ENCODE results near the gene ZSCAN18.

ZSCAN18 gene

GRCh38 chr19:58044886-58045285 is 53.1 kb downstream of the ZSCAN18 start:
- DNase-seq (ENCODE audit: low read depth): no peak

DNA sequence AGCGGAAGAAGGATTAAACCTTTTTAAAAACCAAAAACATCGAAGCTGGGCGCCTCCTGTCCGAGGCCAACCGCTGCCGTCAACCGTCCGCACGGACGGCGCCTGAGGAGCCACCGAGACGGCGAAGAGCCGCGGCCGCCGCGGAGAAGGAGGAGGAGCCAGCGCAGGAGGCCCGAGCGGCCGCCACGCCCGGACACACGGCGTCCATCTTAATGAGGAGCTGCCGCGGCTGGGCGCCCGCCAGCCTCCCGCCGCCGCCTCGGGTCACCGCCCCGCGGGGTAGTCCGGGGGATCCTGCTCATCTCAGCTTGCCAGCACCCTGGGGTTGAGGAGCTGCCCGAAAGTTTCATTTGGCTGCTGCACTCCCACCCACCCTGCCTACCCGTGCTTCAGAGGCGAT is 53.6 kb downstream of the ZSCAN18 start:
- DNase-seq (ENCODE audit: low read depth): no peak

- no peak for DNase-seq (ENCODE audit: low read depth)
Measured at GRCh38 chr19:58042495-58043340, 55.3 kb downstream of the ZSCAN18 start.

DNA sequence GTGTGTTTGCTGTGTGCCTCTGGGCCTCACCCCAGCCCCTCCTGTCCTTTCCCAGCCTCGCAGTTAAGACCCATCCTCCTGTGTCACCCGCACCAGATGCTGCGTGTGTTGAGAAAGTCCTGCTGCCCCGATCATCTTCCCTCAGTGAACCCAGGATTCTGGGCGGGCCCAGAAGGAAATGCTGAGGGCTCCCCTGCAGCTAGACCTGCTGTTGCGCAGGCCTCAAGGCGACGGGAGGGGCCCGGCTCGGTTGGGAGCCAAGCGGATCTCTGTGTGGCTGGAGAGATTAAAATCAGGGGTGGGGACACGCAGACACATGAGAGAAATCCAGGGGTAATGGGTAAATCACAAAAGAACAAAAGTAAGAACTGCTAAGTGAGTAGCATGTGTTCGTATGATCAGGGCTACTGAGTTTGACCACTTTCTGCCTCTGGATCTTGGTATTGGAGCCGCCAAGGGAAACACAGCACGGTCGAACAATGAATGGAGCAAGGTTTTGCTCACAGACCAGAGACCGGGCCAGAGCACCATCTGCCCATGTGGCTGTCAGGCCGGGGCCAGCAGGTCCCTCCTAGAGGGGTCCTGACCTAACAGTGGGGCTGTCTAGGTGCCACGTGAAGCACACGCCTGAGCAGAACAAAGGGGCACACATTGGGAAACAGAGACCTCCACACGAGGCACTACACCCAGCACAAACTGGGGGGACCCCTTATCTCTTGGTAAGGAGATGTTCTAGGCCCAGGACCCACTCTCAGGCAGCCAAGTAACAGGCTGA is 57.1 kb downstream of the ZSCAN18 start:
- no peak for DNase-seq (ENCODE audit: low read depth)

- no peak for DNase-seq (ENCODE audit: low read depth)
Measured at GRCh38 chr19:58038688-58039204, 59.3 kb downstream of the ZSCAN18 start.

GRCh38 chr19:58037927-58038687 is 59.9 kb downstream of the ZSCAN18 start:
- no peak for DNase-seq (ENCODE audit: low read depth)

GRCh38 chr19:58035863-58036262 is 62.2 kb downstream of the ZSCAN18 start:
- DNase-seq (ENCODE audit: low read depth): no peak

- no peak for DNase-seq (ENCODE audit: low read depth)
Measured at GRCh38 chr19:58034477-58034793, 63.6 kb downstream of the ZSCAN18 start.

Measured in stimulated activated CD8-positive, alpha-beta memory T cell treated with anti-CD3 and anti-CD28 coated beads, Interleukin-4, amount 100 ng/mL, for 24 hours (primary cell).